ENCODE results near the gene LRTM2.
"Not testable (repeated sequence)": the region's sequence is repeated elsewhere in the genome, so short reads cannot be mapped to it uniquely, and the experiment has no call there.

Gene LRTM2

DNA sequence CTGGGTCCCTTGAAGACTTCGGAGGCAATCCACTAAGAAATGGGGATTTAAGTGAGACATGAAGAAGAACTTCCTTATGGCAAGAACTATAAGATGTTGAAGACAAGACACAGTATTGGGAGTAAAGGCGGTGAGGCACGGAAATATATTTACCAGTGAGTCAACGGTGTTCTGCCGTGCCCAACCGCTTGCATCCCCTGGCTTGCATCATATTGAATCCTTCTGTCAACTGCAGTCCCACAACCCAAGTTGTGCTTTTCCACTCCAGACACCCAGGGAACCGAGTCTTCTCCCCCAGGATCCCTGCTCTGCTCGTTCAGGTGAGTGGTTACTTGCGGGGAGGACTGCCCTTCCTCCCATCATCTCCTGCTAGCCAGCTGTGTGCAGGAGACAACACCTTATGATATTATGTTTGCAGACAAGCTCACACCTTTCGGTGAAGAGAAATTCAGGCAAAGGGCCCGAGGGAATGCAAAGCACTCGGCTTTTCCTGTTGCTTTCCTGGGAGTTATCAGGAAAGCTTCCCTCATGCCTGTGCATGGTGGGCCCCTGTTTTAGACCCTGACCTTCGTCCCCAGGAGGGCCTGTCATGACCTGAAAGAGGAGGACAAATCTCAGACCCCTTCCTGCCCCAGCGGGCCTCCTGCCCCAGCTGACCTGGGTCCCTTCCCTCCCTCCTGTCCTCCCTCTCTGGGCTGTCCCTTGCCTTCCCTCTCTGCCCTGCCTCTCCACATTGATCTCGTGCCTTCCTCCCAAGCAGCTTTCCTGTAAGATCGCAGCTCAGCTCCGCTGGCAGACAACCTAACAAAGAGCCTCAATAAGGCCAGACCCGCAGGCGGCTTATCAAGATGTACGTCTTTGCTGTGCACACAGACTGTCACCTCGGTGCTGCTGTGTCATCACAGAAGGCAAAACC lies 4.3 kb upstream of the LRTM2 start:
- Histone ChIP-seq H3F3A (ENCODE audit: low read depth) (no peaks in the 10 kb centered on the region), H3K9me2 (replicated peaks; ENCODE audit: low read depth, low read length) (no peaks in the 10 kb centered on the region), H3K9me3 (ENCODE audit: insufficient read depth, low read depth, low read length) (no peaks in the 10 kb centered on the region), H4K20me1 (ENCODE audit: insufficient read depth, low read length, poor library complexity, severe bottlenecking) (no peaks in the 10 kb centered on the region), H3K27me3 (ENCODE audit: insufficient read depth, low read length, poor library complexity, severe bottlenecking) (no peaks in the 10 kb centered on the region), H3K4me3 (ENCODE audit: low read length, poor library complexity, severe bottlenecking) (no peak overlapping the region), H3K36me3 (ENCODE audit: insufficient read depth, low read length) (no peaks in the 10 kb centered on the region), H3K4me1 (ENCODE audit: insufficient read depth, low read length, poor library complexity, severe bottlenecking) (peaks cover 2% of the 10 kb centered on the region), H2AFZ (ENCODE audit: low read length) (no peak overlapping the region), H3K79me2 (ENCODE audit: insufficient read depth, low read length) (peaks cover 3% of the 10 kb centered on the region; the same call in 1 of the 2 replicates), H3K4me2 (ENCODE audit: low read depth, low read length, poor library complexity, severe bottlenecking) (no peak overlapping the region), H3K9ac (ENCODE audit: low read depth, low read length, poor library complexity, severe bottlenecking) (no peak overlapping the region)
- TF ChIP-seq CTCF (conservative IDR thresholded peaks at IDR 0.05; ENCODE audit: low read length), result no peak
- no peak for TF ChIP-seq EZH2phosphoT487 (IDR thresholded peaks at IDR 0.05; ENCODE audit: borderline replicate concordance)

GRCh38 chr12:1816730-1817348 lies 3.5 kb upstream of the LRTM2 start:
- Histone ChIP-seq H3K9ac (ENCODE audit: low read depth, low read length, poor library complexity, severe bottlenecking) (no peak overlapping the region), H4K20me1 (ENCODE audit: insufficient read depth, low read length, poor library complexity, severe bottlenecking) (no peaks in the 10 kb centered on the region), H3K36me3 (ENCODE audit: insufficient read depth, low read length) (no peaks in the 10 kb centered on the region), H3K27me3 (ENCODE audit: insufficient read depth, low read length, poor library complexity, severe bottlenecking) (no peaks in the 10 kb centered on the region), H3K4me3 (ENCODE audit: low read length, poor library complexity, severe bottlenecking) (no peak overlapping the region), H3K9me3 (ENCODE audit: insufficient read depth, low read depth, low read length) (no peaks in the 10 kb centered on the region), H3K4me1 (ENCODE audit: insufficient read depth, low read length, poor library complexity, severe bottlenecking) (no peaks in the 10 kb centered on the region), H3F3A (ENCODE audit: low read depth) (no peaks in the 10 kb centered on the region), H3K79me2 (ENCODE audit: insufficient read depth, low read length) (no peaks in the 10 kb centered on the region), H3K9me2 (replicated peaks; ENCODE audit: low read depth, low read length) (no peaks in the 10 kb centered on the region), H3K4me2 (ENCODE audit: low read depth, low read length, poor library complexity, severe bottlenecking) (no peak overlapping the region), H2AFZ (ENCODE audit: low read length) (no peak overlapping the region)
- TF ChIP-seq CTCF (conservative IDR thresholded peaks at IDR 0.05; ENCODE audit: low read length), result no peak
- no peak for TF ChIP-seq EZH2phosphoT487 (IDR thresholded peaks at IDR 0.05; ENCODE audit: borderline replicate concordance)

GRCh38 chr12:1817928-1818327 lies 2.4 kb upstream of the LRTM2 start:
- not testable (repeated sequence) for H3K9me2 ChIP-seq (replicated peaks; ENCODE audit: low read depth, low read length); H3K27me3 ChIP-seq (ENCODE audit: insufficient read depth, low read length, poor library complexity, severe bottlenecking); H3K36me3 ChIP-seq (ENCODE audit: insufficient read depth, low read length); H3K4me2 ChIP-seq (ENCODE audit: low read depth, low read length, poor library complexity, severe bottlenecking); H3K4me1 ChIP-seq (ENCODE audit: insufficient read depth, low read length, poor library complexity, severe bottlenecking); H4K20me1 ChIP-seq (ENCODE audit: insufficient read depth, low read length, poor library complexity, severe bottlenecking); H3K9ac ChIP-seq (ENCODE audit: low read depth, low read length, poor library complexity, severe bottlenecking); H2AFZ ChIP-seq (ENCODE audit: low read length); H3K4me3 ChIP-seq (ENCODE audit: low read length, poor library complexity, severe bottlenecking); H3F3A ChIP-seq (ENCODE audit: low read depth); H3K9me3 ChIP-seq (ENCODE audit: insufficient read depth, low read depth, low read length); H3K79me2 ChIP-seq (ENCODE audit: insufficient read depth, low read length)
